ENCODE measurements around the gene LGI4.

DNA sequence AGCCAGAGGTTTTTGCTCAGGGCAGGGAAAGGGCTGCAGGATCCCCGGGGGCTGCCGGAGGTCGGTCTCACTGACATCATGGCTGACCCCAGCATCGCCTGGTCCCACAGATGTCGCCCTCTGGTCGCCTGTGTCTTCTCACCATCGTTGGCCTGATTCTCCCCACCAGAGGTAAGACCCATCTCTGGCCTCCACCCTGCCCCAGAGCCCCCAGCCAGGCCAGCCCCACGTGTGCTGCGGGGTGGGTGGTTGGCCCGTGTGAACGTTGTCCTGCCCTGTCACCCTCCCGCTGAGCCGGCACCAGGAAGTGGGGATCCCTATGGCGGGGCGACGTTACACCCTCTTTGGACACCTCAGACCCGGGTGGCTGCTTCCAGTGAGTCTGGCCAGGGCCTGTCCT is 20.6 kb upstream of the LGI4 start:
- TF ChIP-seq, protein P1, sequence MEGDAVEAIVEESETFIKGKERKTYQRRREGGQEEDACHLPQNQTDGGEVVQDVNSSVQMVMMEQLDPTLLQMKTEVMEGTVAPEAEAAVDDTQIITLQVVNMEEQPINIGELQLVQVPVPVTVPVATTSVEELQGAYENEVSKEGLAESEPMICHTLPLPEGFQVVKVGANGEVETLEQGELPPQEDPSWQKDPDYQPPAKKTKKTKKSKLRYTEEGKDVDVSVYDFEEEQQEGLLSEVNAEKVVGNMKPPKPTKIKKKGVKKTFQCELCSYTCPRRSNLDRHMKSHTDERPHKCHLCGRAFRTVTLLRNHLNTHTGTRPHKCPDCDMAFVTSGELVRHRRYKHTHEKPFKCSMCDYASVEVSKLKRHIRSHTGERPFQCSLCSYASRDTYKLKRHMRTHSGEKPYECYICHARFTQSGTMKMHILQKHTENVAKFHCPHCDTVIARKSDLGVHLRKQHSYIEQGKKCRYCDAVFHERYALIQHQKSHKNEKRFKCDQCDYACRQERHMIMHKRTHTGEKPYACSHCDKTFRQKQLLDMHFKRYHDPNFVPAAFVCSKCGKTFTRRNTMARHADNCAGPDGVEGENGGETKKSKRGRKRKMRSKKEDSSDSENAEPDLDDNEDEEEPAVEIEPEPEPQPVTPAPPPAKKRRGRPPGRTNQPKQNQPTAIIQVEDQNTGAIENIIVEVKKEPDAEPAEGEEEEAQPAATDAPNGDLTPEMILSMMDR (conservative IDR thresholded peaks at IDR 0.05 in 1 of 2, IDR thresholded peaks at IDR 0.05 in 1 of 2; ENCODE audit: low read depth in 1 of 2, low read length in 2 of 2): no peak
- TF ChIP-seq EZH2 (IDR thresholded peaks at IDR 0.05; ENCODE audit: low read length, missing control alignments): no peak
